Peyer's patch (tissue), 4 donors: Measurements from ENCODE around the gene PNCK.

Source experiments
- POLR2A ChIP-seq, 2 donors: fragments of 450-650 bp; IDR thresholded peaks; one replicate each; pipeline ENCODE4 v1.5.1; 2017; ENCODE audit warnings: antibody characterized with exemption in 2 of 2, mild to moderate bottlenecking in 2 of 2, moderate library complexity in 2 of 2
- TF ChIP-seq, protein P1 (sequence below), 6 experiments: fragments of 450-650 bp in 4 of 6; fragments of 200-600 bp in 2 of 6; sonication (generic) in 1 of 6; IDR thresholded peaks; one replicate each; pipeline ENCODE4 v1.5.1; 2017 to 2019; ENCODE audit warnings: antibody characterized with exemption in 6 of 6, mild to moderate bottlenecking in 3 of 6, moderate library complexity in 1 of 6

DNA sequence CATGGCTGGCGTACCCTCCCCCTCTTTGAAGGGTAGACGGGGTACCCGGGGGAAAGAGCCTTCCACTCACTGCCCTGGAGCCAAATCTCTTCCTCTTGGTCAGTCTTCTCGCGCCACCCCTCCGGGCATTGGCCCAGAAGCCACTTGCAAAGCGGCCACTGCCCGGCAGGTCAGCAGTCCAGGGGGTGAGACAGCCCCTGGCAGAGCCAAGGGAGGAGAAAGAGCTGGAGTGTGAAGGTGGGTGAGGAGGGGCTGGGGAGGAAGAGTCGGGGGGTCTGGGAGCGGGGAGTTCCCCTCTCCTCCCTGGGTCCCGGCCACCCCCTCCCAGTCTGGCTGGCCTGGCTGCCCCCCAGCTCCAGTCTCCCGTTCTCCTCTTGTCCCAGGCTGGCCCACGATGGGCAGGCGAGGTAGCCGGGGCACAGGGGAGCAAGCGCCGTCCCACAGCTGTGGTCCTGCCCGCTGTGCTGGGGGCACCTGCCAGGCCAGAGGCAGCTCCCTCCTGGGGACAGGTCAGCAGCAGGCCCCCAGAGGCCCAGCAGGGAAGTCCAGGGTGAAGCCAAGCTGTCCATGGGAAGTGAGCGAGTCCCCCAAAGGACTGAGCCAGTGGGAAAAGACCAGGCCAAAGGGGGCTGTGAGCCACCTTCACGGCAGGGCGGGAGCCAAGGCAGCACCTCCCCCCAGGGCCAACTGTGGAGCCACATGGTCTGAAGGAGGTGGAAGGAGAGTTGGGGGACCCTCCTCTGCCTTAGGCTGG is 48.2 kb downstream of the PNCK start:
- TF ChIP-seq, protein P1, sequence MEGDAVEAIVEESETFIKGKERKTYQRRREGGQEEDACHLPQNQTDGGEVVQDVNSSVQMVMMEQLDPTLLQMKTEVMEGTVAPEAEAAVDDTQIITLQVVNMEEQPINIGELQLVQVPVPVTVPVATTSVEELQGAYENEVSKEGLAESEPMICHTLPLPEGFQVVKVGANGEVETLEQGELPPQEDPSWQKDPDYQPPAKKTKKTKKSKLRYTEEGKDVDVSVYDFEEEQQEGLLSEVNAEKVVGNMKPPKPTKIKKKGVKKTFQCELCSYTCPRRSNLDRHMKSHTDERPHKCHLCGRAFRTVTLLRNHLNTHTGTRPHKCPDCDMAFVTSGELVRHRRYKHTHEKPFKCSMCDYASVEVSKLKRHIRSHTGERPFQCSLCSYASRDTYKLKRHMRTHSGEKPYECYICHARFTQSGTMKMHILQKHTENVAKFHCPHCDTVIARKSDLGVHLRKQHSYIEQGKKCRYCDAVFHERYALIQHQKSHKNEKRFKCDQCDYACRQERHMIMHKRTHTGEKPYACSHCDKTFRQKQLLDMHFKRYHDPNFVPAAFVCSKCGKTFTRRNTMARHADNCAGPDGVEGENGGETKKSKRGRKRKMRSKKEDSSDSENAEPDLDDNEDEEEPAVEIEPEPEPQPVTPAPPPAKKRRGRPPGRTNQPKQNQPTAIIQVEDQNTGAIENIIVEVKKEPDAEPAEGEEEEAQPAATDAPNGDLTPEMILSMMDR (IDR thresholded peaks at IDR 0.05), result no peak
- no peak for TF ChIP-seq POLR2A (IDR thresholded peaks at IDR 0.05)
